Astrocyte (in vitro differentiated cells and primary cell): ENCODE results near the gene DNAJC5.

Experiments
- EZH2 ChIP-seq: IDR thresholded peaks from 2 replicates; pipeline ENCODE4 v1.6.1; 2012; ENCODE audit warnings: mild to moderate bottlenecking, low read length, inconsistent platforms; ENCODE audit not compliant: insufficient read depth
- TF ChIP-seq, protein P1 (sequence below): IDR thresholded peaks from 2 replicates; pipeline ENCODE4 v1.5.1; 2011; ENCODE audit warnings: low read depth, mild to moderate bottlenecking, inconsistent platforms, low read length, moderate library complexity; ENCODE audit not compliant: insufficient read depth

DNA sequence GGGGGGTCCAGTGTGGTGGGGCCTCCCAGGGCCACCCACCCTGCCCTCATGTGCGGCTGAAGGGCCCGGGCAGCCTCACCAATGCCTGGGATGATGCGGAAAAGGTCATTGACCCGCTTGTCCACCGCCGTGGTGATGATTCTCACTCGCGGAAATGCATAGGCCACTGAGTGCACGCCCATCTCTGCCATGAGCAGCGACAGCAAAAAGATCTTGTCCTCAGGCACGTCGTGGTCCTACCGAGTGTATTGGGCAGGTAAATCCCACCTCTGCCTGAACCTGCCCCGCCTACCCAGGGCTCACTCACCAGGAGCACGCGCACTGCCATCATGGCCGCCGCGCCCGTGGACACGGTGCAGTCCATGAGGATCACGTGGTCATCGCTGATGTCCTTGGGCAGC, 45.1 kb downstream of the DNAJC5 start:
- TF ChIP-seq, protein P1, sequence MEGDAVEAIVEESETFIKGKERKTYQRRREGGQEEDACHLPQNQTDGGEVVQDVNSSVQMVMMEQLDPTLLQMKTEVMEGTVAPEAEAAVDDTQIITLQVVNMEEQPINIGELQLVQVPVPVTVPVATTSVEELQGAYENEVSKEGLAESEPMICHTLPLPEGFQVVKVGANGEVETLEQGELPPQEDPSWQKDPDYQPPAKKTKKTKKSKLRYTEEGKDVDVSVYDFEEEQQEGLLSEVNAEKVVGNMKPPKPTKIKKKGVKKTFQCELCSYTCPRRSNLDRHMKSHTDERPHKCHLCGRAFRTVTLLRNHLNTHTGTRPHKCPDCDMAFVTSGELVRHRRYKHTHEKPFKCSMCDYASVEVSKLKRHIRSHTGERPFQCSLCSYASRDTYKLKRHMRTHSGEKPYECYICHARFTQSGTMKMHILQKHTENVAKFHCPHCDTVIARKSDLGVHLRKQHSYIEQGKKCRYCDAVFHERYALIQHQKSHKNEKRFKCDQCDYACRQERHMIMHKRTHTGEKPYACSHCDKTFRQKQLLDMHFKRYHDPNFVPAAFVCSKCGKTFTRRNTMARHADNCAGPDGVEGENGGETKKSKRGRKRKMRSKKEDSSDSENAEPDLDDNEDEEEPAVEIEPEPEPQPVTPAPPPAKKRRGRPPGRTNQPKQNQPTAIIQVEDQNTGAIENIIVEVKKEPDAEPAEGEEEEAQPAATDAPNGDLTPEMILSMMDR = no peak
- no peak for TF ChIP-seq EZH2
